H1 (cell line): ENCODE results near the gene HOXD12. TPM values are rescaled to one million over a fixed set of nuclear protein-coding genes. Genes with fewer than 3 reads are reported as not detected.
A peak's percentile ranks its signal among the peaks of the same experiment; 100 is the strongest.

Experiments used
- CTCF ChIA-PET: fragments of 300-600 bp; sonication (Branson Sonifier 250); formaldehyde crosslinking; loops from one replicate; lab custom pipeline; 2021; ENCODE audit not compliant: partially characterized antibody; lab: Charles Lee
- POLR2A ChIA-PET: fragments of 300-600 bp; sonication (Branson Sonifier 250); formaldehyde crosslinking; loops from one replicate; lab custom pipeline; 2021; ENCODE audit warnings: inconsistent platforms; ENCODE audit not compliant: partially characterized antibody; lab: Charles Lee
- DNase-seq, 2 experiments: peaks; one replicate each; pipeline versions ENCODE4 v3.0.0 to v3.0.0-alpha.2; 2010 to 2022; ENCODE audit warnings: low spot score in 2 of 2, low read depth in 1 of 2, mixed read lengths in 1 of 2
- FAIRE-seq: peaks from 2 replicates; lab custom pipeline; 2011; peaks lifted over from hg19 to GRCh38; lab: Jason Lieb, UNC
- H2AFZ ChIP-seq: 2 replicates; pipeline ENCODE4 v1.8.1; 2012; ENCODE audit warnings: low read length, inconsistent platforms
- H2AK5ac ChIP-seq: 2 replicates; pipeline ENCODE4 v1.6.1; 2013; ENCODE audit warnings: low read depth, low read length
- H2BK120ac ChIP-seq: replicated peaks from 2 replicates; pipeline ENCODE3; 2013; ENCODE audit warnings: low read depth, low read length, inconsistent platforms
- H2BK12ac ChIP-seq: 2 replicates; pipeline ENCODE4 v1.6.1; 2013; ENCODE audit warnings: low read depth, low read length
- H2BK15ac ChIP-seq: 2 replicates; pipeline ENCODE4 v1.6.1; 2013; ENCODE audit warnings: low read length
- H2BK20ac ChIP-seq: 2 replicates; pipeline ENCODE4 v1.6.1; 2013; ENCODE audit warnings: low read length
- H2BK5ac ChIP-seq: 2 replicates; pipeline ENCODE4 v1.6.1; 2013; ENCODE audit warnings: low read depth, low read length
- H3K14ac ChIP-seq: 2 replicates; pipeline ENCODE4 v1.6.1; 2013; ENCODE audit warnings: inconsistent platforms; ENCODE audit not compliant: insufficient read length
- H3K18ac ChIP-seq: 2 replicates; pipeline ENCODE4 v1.6.1; 2013; ENCODE audit warnings: low read length; ENCODE audit errors: extremely low read depth
- H3K23ac ChIP-seq: 2 replicates; pipeline ENCODE4 v1.6.1; 2013; ENCODE audit warnings: inconsistent platforms; ENCODE audit not compliant: insufficient read length
- H3K23me2 ChIP-seq: 2 replicates; pipeline ENCODE4 v1.6.1; 2013; ENCODE audit warnings: low read depth, low read length
- H3K27ac ChIP-seq: 2 replicates; pipeline ENCODE4 v1.6.1; 2011; ENCODE audit warnings: low read depth, low read length, inconsistent platforms
- H3K27me3 ChIP-seq, 4 experiments: replicated peaks in 1 of 4; 1 replicate in 1 of 4; 2 replicates in 3 of 4; pipeline versions ENCODE4 v1.6.1 to v1.8.1; 2011 to 2013; ENCODE audit warnings: low read length in 3 of 4, mild to moderate bottlenecking in 3 of 4, inconsistent platforms in 2 of 4, mixed read lengths in 2 of 4, moderate library complexity in 1 of 4; ENCODE audit not compliant: control insufficient read depth in 3 of 4, insufficient read depth in 3 of 4; ENCODE audit errors: extremely low read depth in 1 of 4
- H3K36me3 ChIP-seq, 4 experiments: 2 replicates each; pipeline versions ENCODE4 v1.6.1 to v1.8.1; 2011 to 2013; ENCODE audit warnings: mild to moderate bottlenecking in 4 of 4, low read length in 3 of 4, moderate library complexity in 2 of 4, control low read depth in 1 of 4, inconsistent platforms in 1 of 4; ENCODE audit not compliant: insufficient read depth in 4 of 4, control insufficient read depth in 2 of 4
- H3K4ac ChIP-seq: replicated peaks from 2 replicates; pipeline ENCODE3; 2013; ENCODE audit warnings: low read length, low read depth, mixed read lengths, inconsistent platforms; ENCODE audit not compliant: insufficient read length
- H3K4me1 ChIP-seq, 4 experiments: replicated peaks in 1 of 4; 1 replicate in 1 of 4; 2 replicates in 3 of 4; pipeline versions ENCODE4 v1.6.1 to v1.8.1; 2011 to 2013; ENCODE audit warnings: low read length in 3 of 4, inconsistent platforms in 2 of 4, mixed read lengths in 1 of 4; ENCODE audit not compliant: insufficient read depth in 4 of 4, control insufficient read depth in 3 of 4
- H3K4me2 ChIP-seq, 2 experiments: 2 replicates each; pipeline versions ENCODE4 v1.6.1 to v1.8.1; 2011 to 2013; ENCODE audit warnings: low read depth in 2 of 2, low read length in 2 of 2, control low read depth in 1 of 2, inconsistent platforms in 1 of 2, mild to moderate bottlenecking in 1 of 2; ENCODE audit not compliant: insufficient read depth in 1 of 2
- H3K4me3 ChIP-seq, 4 experiments: fragments of 200-600, 300-600 bp in 1 of 4; sonication (generic), shearing (Covaris generic), sonication (Bioruptor Twin) in 1 of 4; 2 replicates each; pipeline versions ENCODE4 v1.5.1 to v1.8.1; 2011 to 2016; ENCODE audit warnings: low read length in 4 of 4, low read depth in 3 of 4, control low read depth in 2 of 4, inconsistent platforms in 2 of 4, mild to moderate bottlenecking in 2 of 4, mixed read lengths in 1 of 4, moderate library complexity in 1 of 4; ENCODE audit not compliant: insufficient read depth in 2 of 4; ENCODE audit errors: extremely low read depth in 1 of 4
- H3K56ac ChIP-seq: replicated peaks from 2 replicates; pipeline ENCODE3; 2013; ENCODE audit warnings: low read depth, mild to moderate bottlenecking, mixed read lengths, low read length, inconsistent platforms; ENCODE audit not compliant: insufficient read length
- H3K79me1 ChIP-seq: 2 replicates; pipeline ENCODE4 v1.6.1; 2013; ENCODE audit warnings: low read depth, low read length, control low read depth
- H3K79me2 ChIP-seq, 2 experiments: 2 replicates each; pipeline versions ENCODE4 v1.6.1 to v1.8.1; 2012 to 2013; ENCODE audit warnings: low read length in 2 of 2, mild to moderate bottlenecking in 2 of 2, inconsistent platforms in 1 of 2; ENCODE audit not compliant: insufficient read depth in 2 of 2, control insufficient read depth in 1 of 2
- H3K9ac ChIP-seq, 4 experiments: replicated peaks in 1 of 4; 1 replicate in 1 of 4; 2 replicates in 3 of 4; pipeline versions ENCODE4 v1.6.1 to v1.8.1; 2011 to 2013; ENCODE audit warnings: low read depth in 3 of 4, low read length in 3 of 4, control low read depth in 2 of 4, mild to moderate bottlenecking in 2 of 4, moderate library complexity in 2 of 4, inconsistent platforms in 1 of 4; ENCODE audit errors: extremely low read depth in 1 of 4
- H3K9me3 ChIP-seq, 2 experiments: 2 replicates each; pipeline versions ENCODE4 v1.6.1 to v1.8.1; 2012 to 2013; ENCODE audit warnings: mild to moderate bottlenecking in 2 of 2, moderate library complexity in 2 of 2, control low read depth in 1 of 2, inconsistent platforms in 1 of 2, low read depth in 1 of 2, low read length in 1 of 2, mixed read lengths in 1 of 2; ENCODE audit not compliant: insufficient read depth in 2 of 2
- H4K20me1 ChIP-seq, 2 experiments: replicated peaks in 1 of 2; 2 replicates each; pipeline versions ENCODE3 to v1.8.1; 2011 to 2013; ENCODE audit warnings: inconsistent platforms in 2 of 2, low read length in 2 of 2, mild to moderate bottlenecking in 1 of 2; ENCODE audit not compliant: insufficient read depth in 2 of 2, control insufficient read depth in 1 of 2
- H4K5ac ChIP-seq: 2 replicates; pipeline ENCODE4 v1.6.1; 2013; ENCODE audit warnings: low read length, low read depth, mixed read lengths, inconsistent platforms; ENCODE audit not compliant: insufficient read length
- H4K8ac ChIP-seq: 2 replicates; pipeline ENCODE4 v1.8.0; 2013; ENCODE audit warnings: mild to moderate bottlenecking, moderate library complexity, low read length, inconsistent platforms; ENCODE audit not compliant: insufficient read depth; ENCODE audit errors: extremely low read depth
- H4K91ac ChIP-seq: replicated peaks from 2 replicates; pipeline ENCODE3; 2013; ENCODE audit warnings: low read length, mixed read lengths, inconsistent platforms; ENCODE audit not compliant: insufficient read length
- ASH2L ChIP-seq: fragments of 200-600, 300-600 bp; sonication (generic); IDR thresholded peaks from one replicate; pipeline ENCODE4 v1.7.1; 2017; ENCODE audit warnings: low read length
- BRCA1 ChIP-seq: IDR thresholded peaks from 2 replicates; pipeline ENCODE4 v1.6.1; 2012; ENCODE audit warnings: low read depth, low read length, improper control_type of control experiment
- CREB1 ChIP-seq: IDR thresholded peaks from 2 replicates; pipeline ENCODE4 v1.6.1; 2012; ENCODE audit warnings: inconsistent platforms
- CTCF ChIP-seq, 3 experiments: IDR thresholded peaks; 1 replicate in 2 of 3; 2 replicates in 1 of 3; pipeline versions ENCODE4 v1.5.1 to v1.6.1; 2011; ENCODE audit warnings: low read length in 3 of 3, mild to moderate bottlenecking in 3 of 3, inconsistent platforms in 2 of 3, low read depth in 1 of 3, moderate library complexity in 1 of 3; ENCODE audit not compliant: insufficient read depth in 1 of 3; ENCODE audit errors: control extremely low read depth in 1 of 3
- MAX ChIP-seq: IDR thresholded peaks from 2 replicates; pipeline ENCODE4 v1.6.1; 2012; ENCODE audit warnings: inconsistent platforms
- RAD21 ChIP-seq, 2 experiments: IDR thresholded peaks in 1 of 2; conservative IDR thresholded peaks in 1 of 2; 2 replicates each; pipeline ENCODE4 v1.6.1; 2011; ENCODE audit warnings: low read depth in 2 of 2, low read length in 2 of 2, improper control_type of control experiment in 1 of 2, inconsistent platforms in 1 of 2, mild to moderate bottlenecking in 1 of 2, moderate library complexity in 1 of 2
- SP1 ChIP-seq: IDR thresholded peaks from 2 replicates; pipeline ENCODE4 v1.6.1; 2011; ENCODE audit warnings: low read depth, low read length
- TCF12 ChIP-seq: IDR thresholded peaks from 2 replicates; pipeline ENCODE4 v1.6.1; 2011; ENCODE audit warnings: low read depth, mild to moderate bottlenecking, low read length
- TEAD4 ChIP-seq: IDR thresholded peaks from 2 replicates; pipeline ENCODE4 v1.6.1; 2012; ENCODE audit warnings: low read depth, low read length, inconsistent platforms, mixed read lengths
- WGBS, 2 experiments: shearing (Covaris generic) in 1 of 2; methylation state at CpG; one replicate each; pipeline versions ENCODE4 v1.1.6 to v1.1.7; 2013 to 2015; ENCODE audit warnings: low lambda C conversion rate in 2 of 2, mixed read lengths in 2 of 2, inconsistent platforms in 1 of 2, low coverage in 1 of 2, missing lambda C conversion rate in 1 of 2; ENCODE audit not compliant: insufficient replicate concordance in 2 of 2, insufficient coverage in 1 of 2, insufficient read length in 1 of 2; ENCODE audit errors: extremely low coverage in 1 of 2, missing lambda C conversion rate in 1 of 2; 5-methylcytosine and 5-hydroxymethylcytosine counted together
- polyA plus RNA-seq, 7 experiments: library from polyadenylated mRNA; depleted of rRNA in 3 of 7; stranded (reverse) in 5 of 7; unstranded in 2 of 7; fragments of >200 nt in 5 of 7; fragments of 200-250 nt in 2 of 7; gene quantifications; 1 replicate in 5 of 7; 2 replicates in 1 of 7; 4 replicates in 1 of 7; pipeline versions ENCODE4 v1.2.1 to v1.2.3, GENCODE V29; 2011 to 2013; ENCODE audit warnings: missing spikeins in 2 of 7, mixed read lengths in 2 of 7
- total RNA-seq: library from RNA; stranded (reverse); fragmentation: NEBNext Ultra II Directional; extraction: Animal tissue kit (Norgen Biotek cat#: 25700); gene quantifications from 2 replicates; pipeline ENCODE4 v1.2.1, GENCODE V29; 2021

The HOXD12 gene
- total and polyA plus RNA-seq, 2 of the 8 experiments (the other 6 are each of a cell fraction or from before 2014, with no cell fraction given): not detected

- H2BK12ac ChIP-seq: no peak overlapping the region
- H4K20me1 ChIP-seq: peaks cover 19 to 29% of the 10 kb centered on the region in 2 experiments
- CTCF ChIA-PET: interaction anchor here (0.5 to 5.4 kb wide), 23 partner anchors 9 to 840 kb away, joined by 3 to 42 read pairs (median 4); partner anchors contain the start of genes EVX2 and HOXD9
- no peak overlapping the region for H4K5ac ChIP-seq
- H3K4ac ChIP-seq: no peak overlapping the region
- H3K27ac ChIP-seq: no peak overlapping the region
- no peak overlapping the region for H3K18ac ChIP-seq
- H4K8ac ChIP-seq: no peak overlapping the region
- no peaks in the 10 kb centered on the region for H3K79me1 ChIP-seq
- WGBS, 2 experiments: 6% methylated on average over 16 of the region's 16 CpGs; no CpG with 5 or more reads in 1 of the 2 experiments
- peaks cover 96 to 99% (median 98%) of the 10 kb centered on the region in 4 experiments for H3K27me3 ChIP-seq
- H3K56ac ChIP-seq: no peak overlapping the region
- H3K14ac ChIP-seq: no peak overlapping the region
- no peak overlapping the region for H3K23ac ChIP-seq
- H3K23me2 ChIP-seq: no peaks in the 10 kb centered on the region
- DNase-seq (peak in 1 of 2 experiments; percentile 84), FAIRE-seq (peak; percentile 72)
- H3K9me3 ChIP-seq: peaks cover 0 to 5% of the 10 kb centered on the region in 2 experiments; a peak in 1 of 4 replicates
- H3K79me2 ChIP-seq: no peaks in the 10 kb centered on the region
- no peak overlapping the region for H2AK5ac ChIP-seq
- no peak overlapping the region for H2BK5ac ChIP-seq
- H4K91ac ChIP-seq: no peak overlapping the region
- H3K4me2 ChIP-seq: no peak overlapping the region
- H2BK15ac ChIP-seq: no peak overlapping the region
- no peak overlapping the region for H3K4me3 ChIP-seq
- POLR2A ChIA-PET: interaction anchor here (0.6 kb wide), 1 partner anchor 8 kb away, joined by 3 read pairs; no protein-coding TSS in a partner anchor
- H2BK20ac ChIP-seq: no peak overlapping the region
- H2AFZ ChIP-seq: no peak overlapping the region
- H3K36me3 ChIP-seq: peaks cover 0 to 8% (median 0%) of the 10 kb centered on the region in 4 experiments; a peak in 1 of 8 replicates
- no peak overlapping the region for H3K9ac ChIP-seq
- H3K4me1 ChIP-seq: peaks cover 0 to 11% (median 3%) of the 10 kb centered on the region in 4 experiments; a peak in 5 of 7 replicates
- no peak overlapping the region for H2BK120ac ChIP-seq
- TF ChIP-seq CREB1: no peak
- 0 out of 2 replicates have a peak, but pooled peaks have one; percentile 74 for TF ChIP-seq TCF12
- TF ChIP-seq RAD21 (IDR thresholded peaks at IDR 0.05 in 1 of 2, conservative IDR thresholded peaks at IDR 0.05 in 1 of 2; ENCODE audit: low read depth in 2 of 2, low read length in 2 of 2): peak; percentile 29 to 46; a peak in 3 of 4 replicates
- TF ChIP-seq TEAD4: peak; percentile 69; the same call in 1 of the 2 replicates
- peak; percentile 31; the same call in 1 of the 2 replicates for TF ChIP-seq SP1
- no peak for TF ChIP-seq ASH2L
- TF ChIP-seq BRCA1: no peak
- peak; percentile 73 to 91 (median 86) for TF ChIP-seq CTCF (IDR thresholded peaks at IDR 0.05; ENCODE audit: control extremely low read depth in 1 of 3, insufficient read depth in 1 of 3, low read depth in 1 of 3, low read length in 3 of 3)
- TF ChIP-seq MAX: peak; percentile 47
Observed at GRCh38 chr2:176111309-176111663, 11.7 kb downstream of the HOXD12 start.
